CD8-positive, alpha-beta memory T cell (primary cell): ENCODE results near the gene CSRP3. TPM values are rescaled to one million over a fixed set of nuclear protein-coding genes. Genes with fewer than 3 reads are reported as not detected.
A peak's percentile ranks its signal among the peaks of the same experiment; 100 is the strongest.

Experiments
- CTCF ChIA-PET: fragments of 350-600 bp; sonication (Branson Sonifier 250); formaldehyde crosslinking; loops from one replicate; lab custom pipeline; 2021; ENCODE audit warnings: antibody characterized with exemption; lab: Charles Lee
- POLR2A ChIA-PET: fragments of 350-600 bp; sonication (Branson Sonifier 250); formaldehyde crosslinking; loops from one replicate; lab custom pipeline; 2021; ENCODE audit warnings: antibody characterized with exemption; lab: Charles Lee
- DNase-seq, 5 donors: peaks; one replicate each; pipeline versions ENCODE4 v3.0.0 to v3.0.0-alpha.2; 2020 to 2022; ENCODE audit warnings: mixed read lengths in 1 of 5
- H3K27ac ChIP-seq: one replicate; pipeline ENCODE4 v1.7.0; 2013; ENCODE audit warnings: low read depth, mild to moderate bottlenecking, low read length, moderate library complexity
- H3K27me3 ChIP-seq: 2 replicates; pipeline ENCODE4 v1.7.0; 2013; ENCODE audit warnings: low read length, mild to moderate bottlenecking; ENCODE audit not compliant: insufficient read depth, poor library complexity, severe bottlenecking
- H3K36me3 ChIP-seq: 2 replicates; pipeline ENCODE4 v1.7.0; 2013; ENCODE audit warnings: mild to moderate bottlenecking, low read length, moderate library complexity; ENCODE audit not compliant: insufficient read depth
- H3K4me1 ChIP-seq: 2 replicates; pipeline ENCODE4 v1.7.0; 2013; ENCODE audit warnings: mild to moderate bottlenecking, low read length, moderate library complexity; ENCODE audit not compliant: insufficient read depth
- H3K4me3 ChIP-seq: 2 replicates; pipeline ENCODE4 v1.7.0; 2013; ENCODE audit warnings: mild to moderate bottlenecking, low read length
- H3K9me3 ChIP-seq: 2 replicates; pipeline ENCODE4 v1.7.0; 2013; ENCODE audit warnings: mild to moderate bottlenecking, low read length
- H3K27ac Mint-ChIP-seq, 8 donors: one replicate each; pipeline ENCODE4 v1.8.0; 2020 to 2021; ENCODE audit warnings: mixed read lengths in 8 of 8, mild to moderate bottlenecking in 6 of 8, inconsistent platforms in 3 of 8, moderate library complexity in 3 of 8
- H3K27me3 Mint-ChIP-seq, 2 donors: one replicate each; pipeline ENCODE4 v1.8.0; 2020 to 2021; ENCODE audit warnings: mixed read lengths in 2 of 2, mild to moderate bottlenecking in 1 of 2, moderate library complexity in 1 of 2
- H3K36me3 Mint-ChIP-seq, 3 donors: one replicate each; pipeline ENCODE4 v1.8.0; 2020 to 2021; ENCODE audit warnings: mixed read lengths in 3 of 3, inconsistent platforms in 1 of 3, mild to moderate bottlenecking in 1 of 3
- H3K4me1 Mint-ChIP-seq, 3 donors: one replicate each; pipeline ENCODE4 v1.8.0; 2020 to 2021; ENCODE audit warnings: mixed read lengths in 3 of 3, inconsistent platforms in 1 of 3, mild to moderate bottlenecking in 1 of 3
- H3K4me3 Mint-ChIP-seq, 7 donors: one replicate each; pipeline ENCODE4 v1.8.0; 2020 to 2021; ENCODE audit warnings: mixed read lengths in 7 of 7, mild to moderate bottlenecking in 6 of 7, moderate library complexity in 4 of 7, inconsistent platforms in 2 of 7
- H3K9me3 Mint-ChIP-seq, 5 donors: one replicate each; pipeline ENCODE4 v1.8.0; 2020 to 2022; ENCODE audit warnings: mixed read lengths in 5 of 5, mild to moderate bottlenecking in 3 of 5, moderate library complexity in 2 of 5, inconsistent platforms in 1 of 5
- polyA plus RNA-seq: library from polyadenylated mRNA; unstranded; fragments of 300-500 nt; fragmentation: Illumina TruSeq; gene quantifications from one replicate; pipeline ENCODE4 v1.2.3, GENCODE V29; 2021
- total RNA-seq, 2 experiments: library from RNA; stranded (reverse); gene quantifications; one replicate each; pipeline ENCODE4 v1.2.3, GENCODE V29; 2021

The CSRP3 gene
- total and polyA plus RNA-seq, 3 experiments from 2014 or later: not detected

GRCh38 chr11:19173004-19173689 is 28.6 kb downstream of the CSRP3 start:
- no peak overlapping the region for H3K4me3 Mint-ChIP-seq
- ChIA-PET CTCF (interaction anchor here (1.0 kb wide), 1 partner anchor 102 kb away, joined by 3 read pairs; no protein-coding TSS in a partner anchor), POLR2A (no interaction called here)
- H3K36me3 Mint-ChIP-seq: peaks cover 34 to 78% (median 49%) of the 10 kb centered on the region in 3 donors
- H3K27ac ChIP-seq: no peak overlapping the region
- no peaks in the 10 kb centered on the region for H3K27me3 ChIP-seq
- no peaks in the 10 kb centered on the region for H3K9me3 Mint-ChIP-seq
- H3K27me3 Mint-ChIP-seq: no peaks in the 10 kb centered on the region
- H3K4me1 ChIP-seq: no peaks in the 10 kb centered on the region
- peak overlapping the region in 1 of 8 donors; percentile 30 for H3K27ac Mint-ChIP-seq
- peaks cover 18% of the 10 kb centered on the region for H3K36me3 ChIP-seq
- DNase-seq: no peak
- no peaks in the 10 kb centered on the region for H3K4me1 Mint-ChIP-seq
- H3K9me3 ChIP-seq: no peaks in the 10 kb centered on the region
- no peak overlapping the region for H3K4me3 ChIP-seq

GRCh38 chr11:19168090-19168489 is 33.7 kb downstream of the CSRP3 start:
- Mint-ChIP-seq H3K9me3 (no peaks in the 10 kb centered on the region), H3K4me3 (no peak overlapping the region), H3K27me3 (no peaks in the 10 kb centered on the region), H3K27ac (peak overlapping the region in 2 of 8 donors; percentile 16 to 32), H3K36me3 (peaks cover 38 to 88% (median 48%) of the 10 kb centered on the region in 3 donors), H3K4me1 (no peaks in the 10 kb centered on the region)
- no peak overlapping the region for H3K27ac ChIP-seq
- DNase-seq: no peak
- CTCF ChIA-PET: interaction anchor here (0.9 kb wide), 1 partner anchor 14 kb away, joined by 3 read pairs; no protein-coding TSS in a partner anchor
- peaks cover 22% of the 10 kb centered on the region for H3K36me3 ChIP-seq
- no peak overlapping the region for H3K4me3 ChIP-seq
- H3K27me3 ChIP-seq: no peaks in the 10 kb centered on the region
- H3K4me1 ChIP-seq: no peaks in the 10 kb centered on the region
- POLR2A ChIA-PET: no interaction called here
- H3K9me3 ChIP-seq: no peaks in the 10 kb centered on the region

GRCh38 chr11:19164881-19165280 is 36.9 kb downstream of the CSRP3 start:
- Histone ChIP-seq H3K36me3 (peaks cover 15% of the 10 kb centered on the region), H3K9me3 (no peaks in the 10 kb centered on the region), H3K27ac (no peak overlapping the region), H3K4me1 (no peaks in the 10 kb centered on the region), H3K27me3 (no peaks in the 10 kb centered on the region), H3K4me3 (no peak overlapping the region)
- no peaks in the 10 kb centered on the region for H3K27me3 Mint-ChIP-seq
- H3K36me3 Mint-ChIP-seq: peaks cover 27 to 85% (median 41%) of the 10 kb centered on the region in 3 donors
- no peak overlapping the region for H3K27ac Mint-ChIP-seq
- POLR2A ChIA-PET: no interaction called here
- no peaks in the 10 kb centered on the region for H3K9me3 Mint-ChIP-seq
- CTCF ChIA-PET: no interaction called here
- no peak for DNase-seq
- no peaks in the 10 kb centered on the region for H3K4me1 Mint-ChIP-seq
- no peak overlapping the region for H3K4me3 Mint-ChIP-seq

- H3K9me3 Mint-ChIP-seq: no peaks in the 10 kb centered on the region
- H3K4me1 Mint-ChIP-seq: no peaks in the 10 kb centered on the region
- Histone ChIP-seq H3K36me3 (peaks cover 15% of the 10 kb centered on the region), H3K27me3 (no peaks in the 10 kb centered on the region), H3K9me3 (no peaks in the 10 kb centered on the region), H3K4me1 (no peaks in the 10 kb centered on the region), H3K4me3 (no peak overlapping the region), H3K27ac (no peak overlapping the region)
- H3K36me3 Mint-ChIP-seq: peaks cover 26 to 85% (median 40%) of the 10 kb centered on the region in 3 donors
- no peak for DNase-seq
- CTCF ChIA-PET: no interaction called here
- POLR2A ChIA-PET: no interaction called here
- H3K27ac Mint-ChIP-seq: peak overlapping the region in 1 of 8 donors; percentile 27
- H3K27me3 Mint-ChIP-seq: no peaks in the 10 kb centered on the region
- H3K4me3 Mint-ChIP-seq: no peak overlapping the region
These were observed 37.4 kb downstream of the CSRP3 start for GRCh38 chr11:19164230-19164855.

- Mint-ChIP-seq H3K36me3 (peaks cover 27 to 84% (median 40%) of the 10 kb centered on the region in 3 donors), H3K27me3 (no peaks in the 10 kb centered on the region), H3K4me1 (no peaks in the 10 kb centered on the region), H3K4me3 (no peak overlapping the region), H3K27ac (peak overlapping the region in 1 of 8 donors; percentile 27), H3K9me3 (no peaks in the 10 kb centered on the region)
- POLR2A ChIA-PET: no interaction called here
- DNase-seq: no peak
- no peak overlapping the region for H3K27ac ChIP-seq
- no peaks in the 10 kb centered on the region for H3K9me3 ChIP-seq
- H3K4me3 ChIP-seq: no peak overlapping the region
- CTCF ChIA-PET: no interaction called here
- no peaks in the 10 kb centered on the region for H3K27me3 ChIP-seq
- H3K36me3 ChIP-seq: peaks cover 15% of the 10 kb centered on the region
- no peaks in the 10 kb centered on the region for H3K4me1 ChIP-seq
These were observed 38.2 kb downstream of the CSRP3 start for GRCh38 chr11:19163617-19164016.

GRCh38 chr11:19162951-19163505 is 38.8 kb downstream of the CSRP3 start:
- no peak overlapping the region for H3K27ac ChIP-seq
- Mint-ChIP-seq H3K27ac (no peak overlapping the region), H3K4me3 (no peak overlapping the region), H3K4me1 (no peaks in the 10 kb centered on the region), H3K27me3 (no peaks in the 10 kb centered on the region), H3K9me3 (no peaks in the 10 kb centered on the region), H3K36me3 (peaks cover 21 to 81% (median 34%) of the 10 kb centered on the region in 3 donors)
- ChIA-PET CTCF (no interaction called here), POLR2A (no interaction called here)
- no peak for DNase-seq
- H3K9me3 ChIP-seq: no peaks in the 10 kb centered on the region
- H3K27me3 ChIP-seq: no peaks in the 10 kb centered on the region
- H3K4me3 ChIP-seq: no peak overlapping the region
- no peaks in the 10 kb centered on the region for H3K4me1 ChIP-seq
- H3K36me3 ChIP-seq: peaks cover 15% of the 10 kb centered on the region

GRCh38 chr11:19161651-19162050 is 40.1 kb downstream of the CSRP3 start:
- no peak overlapping the region for H3K27ac ChIP-seq
- ChIA-PET CTCF (no interaction called here), POLR2A (no interaction called here)
- no peaks in the 10 kb centered on the region for H3K27me3 ChIP-seq
- no peaks in the 10 kb centered on the region for H3K9me3 ChIP-seq
- Mint-ChIP-seq H3K9me3 (no peaks in the 10 kb centered on the region), H3K27me3 (no peaks in the 10 kb centered on the region), H3K27ac (no peak overlapping the region), H3K4me3 (no peak overlapping the region), H3K4me1 (no peaks in the 10 kb centered on the region), H3K36me3 (peaks cover 16 to 82% (median 34%) of the 10 kb centered on the region in 3 donors)
- H3K36me3 ChIP-seq: peaks cover 15% of the 10 kb centered on the region
- no peaks in the 10 kb centered on the region for H3K4me1 ChIP-seq
- no peak for DNase-seq
- H3K4me3 ChIP-seq: no peak overlapping the region

- H3K9me3 Mint-ChIP-seq: no peaks in the 10 kb centered on the region
- ChIA-PET POLR2A (no interaction called here), CTCF (no interaction called here)
- Histone ChIP-seq H3K4me3 (no peak overlapping the region), H3K27ac (no peak overlapping the region), H3K4me1 (no peaks in the 10 kb centered on the region), H3K27me3 (no peaks in the 10 kb centered on the region), H3K36me3 (peaks cover 15% of the 10 kb centered on the region), H3K9me3 (no peaks in the 10 kb centered on the region)
- no peak overlapping the region for H3K4me3 Mint-ChIP-seq
- H3K36me3 Mint-ChIP-seq: peaks cover 8 to 80% (median 33%) of the 10 kb centered on the region in 3 donors
- peaks cover 0 to 3% (median 0%) of the 10 kb centered on the region in 3 donors for H3K4me1 Mint-ChIP-seq
- DNase-seq: no peak
- no peaks in the 10 kb centered on the region for H3K27me3 Mint-ChIP-seq
- no peak overlapping the region for H3K27ac Mint-ChIP-seq
These were observed 40.9 kb downstream of the CSRP3 start for GRCh38 chr11:19160847-19161246.
